Activated T-helper 2 cell treated with anti-CD3 and anti-CD28 coated beads, Interferon-gamma antibody, Interleukin-2, Interleukin-4, amounts not matched to agents 10 μg/mL and 5 μg/mL and 100 μg/mL, durations not matched to agents 14 hours and 24 hours and 36 hours (primary cell): Measurements from ENCODE around the gene TM4SF20. TPM values are rescaled to one million over a fixed set of nuclear protein-coding genes. Genes with fewer than 3 reads are reported as not detected.

Source experiments
- DNase-seq: peaks from one replicate; pipeline ENCODE4 v3.0.0; 2021; ENCODE audit warnings: low spot score
- H3K27ac Mint-ChIP-seq: one replicate; pipeline ENCODE4 v1.8.0; 2021; ENCODE audit warnings: mixed read lengths
- H3K27me3 Mint-ChIP-seq: one replicate; pipeline ENCODE4 v1.8.0; 2021; ENCODE audit warnings: low read depth, mixed read lengths
- H3K36me3 Mint-ChIP-seq: one replicate; pipeline ENCODE4 v1.8.0; 2021; ENCODE audit warnings: low read depth, mixed read lengths
- H3K4me1 Mint-ChIP-seq: one replicate; pipeline ENCODE4 v1.8.0; 2021; ENCODE audit warnings: low read depth, mixed read lengths
- H3K4me3 Mint-ChIP-seq: one replicate; pipeline ENCODE4 v1.8.0; 2021; ENCODE audit warnings: low read depth, mild to moderate bottlenecking, moderate library complexity, mixed read lengths
- H3K9me3 Mint-ChIP-seq: one replicate; pipeline ENCODE4 v1.8.0; 2021; ENCODE audit warnings: mixed read lengths
- intact Hi-C: fragments of 100-400 bp; cut with micrococcal nuclease; formaldehyde crosslinking; loops from one replicate; pipeline ENCODE4 v1.15.1; 2023
- total RNA-seq: library from RNA; stranded (reverse); gene quantifications from 2 replicates; pipeline ENCODE4 v1.2.3, GENCODE V29; 2022

Gene TM4SF20
- total RNA-seq, 1 donor from 2014 or later: not detected

DNA sequence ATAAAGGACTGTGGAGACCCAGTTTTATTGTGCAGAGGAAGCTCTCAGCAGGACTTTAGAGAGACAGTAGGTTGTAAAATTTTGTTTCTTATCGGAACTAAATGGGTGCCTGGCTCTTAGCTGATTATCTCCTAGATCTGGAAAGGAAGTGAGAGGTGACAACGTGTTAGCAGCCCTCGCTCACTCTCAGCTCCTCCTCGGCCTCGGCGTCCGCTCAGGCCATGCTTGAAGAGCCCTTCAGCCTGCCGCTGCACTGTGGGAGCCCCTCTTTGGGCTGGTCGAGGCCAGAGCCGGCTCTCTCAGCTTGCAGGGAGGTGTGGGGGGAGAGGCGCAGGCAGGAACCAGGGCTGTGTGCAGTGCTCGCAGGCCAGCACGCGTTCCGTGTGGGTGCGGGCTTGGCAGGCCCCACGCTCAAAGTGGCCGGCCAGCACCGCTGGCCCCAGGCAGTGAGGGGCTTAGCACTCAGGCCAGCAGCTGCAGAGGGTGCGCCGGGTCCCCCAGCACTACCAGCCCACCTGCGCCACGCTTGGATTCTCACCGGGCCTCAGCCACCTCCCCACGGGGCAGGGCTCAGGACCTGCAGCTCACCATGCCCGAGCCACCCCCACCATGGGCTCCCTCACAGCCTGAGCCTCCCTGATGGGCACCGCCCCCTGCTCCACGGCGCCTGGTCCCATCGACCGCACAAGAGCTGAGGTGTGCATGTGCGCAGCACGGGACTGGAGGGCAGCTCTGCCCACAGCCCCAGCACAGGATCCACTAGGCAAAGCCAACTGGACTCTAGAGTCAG, 58.6 kb downstream of the TM4SF20 start:
- H3K4me3 Mint-ChIP-seq: no peak overlapping the region
- H3K27ac Mint-ChIP-seq: no peak overlapping the region
- peaks cover 8% of the 10 kb centered on the region for H3K27me3 Mint-ChIP-seq
- no peak for DNase-seq
- peaks cover 7% of the 10 kb centered on the region for H3K9me3 Mint-ChIP-seq
- intact Hi-C loops: no loop called here
- no peaks in the 10 kb centered on the region for H3K36me3 Mint-ChIP-seq
- peaks cover 12% of the 10 kb centered on the region for H3K4me1 Mint-ChIP-seq

DNA sequence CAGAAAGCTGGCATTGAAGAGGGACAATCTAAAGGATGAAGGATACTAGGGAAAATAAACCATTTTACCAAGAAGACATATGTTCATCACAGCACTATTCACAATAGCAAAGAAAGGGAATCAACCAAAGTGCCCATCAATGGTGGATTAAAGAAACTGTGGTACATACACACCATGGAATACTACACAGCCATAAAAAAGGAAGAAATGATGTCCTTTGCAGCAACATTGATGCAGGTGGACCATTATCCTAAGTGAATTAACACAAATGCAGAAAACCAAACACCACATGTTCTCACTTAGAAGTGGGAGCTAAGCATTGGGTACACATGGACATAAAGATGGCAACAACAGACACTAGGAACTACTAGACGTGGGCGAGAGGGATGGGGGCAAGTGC, 61.3 kb downstream of the TM4SF20 start:
- Mint-ChIP-seq H3K27me3 (peaks cover 8% of the 10 kb centered on the region), H3K4me1 (peaks cover 3% of the 10 kb centered on the region), H3K9me3 (peaks cover 7% of the 10 kb centered on the region), H3K4me3 (no peak overlapping the region), H3K27ac (no peak overlapping the region), H3K36me3 (no peaks in the 10 kb centered on the region)
- intact Hi-C loops: no loop called here
- DNase-seq: no peak

DNA sequence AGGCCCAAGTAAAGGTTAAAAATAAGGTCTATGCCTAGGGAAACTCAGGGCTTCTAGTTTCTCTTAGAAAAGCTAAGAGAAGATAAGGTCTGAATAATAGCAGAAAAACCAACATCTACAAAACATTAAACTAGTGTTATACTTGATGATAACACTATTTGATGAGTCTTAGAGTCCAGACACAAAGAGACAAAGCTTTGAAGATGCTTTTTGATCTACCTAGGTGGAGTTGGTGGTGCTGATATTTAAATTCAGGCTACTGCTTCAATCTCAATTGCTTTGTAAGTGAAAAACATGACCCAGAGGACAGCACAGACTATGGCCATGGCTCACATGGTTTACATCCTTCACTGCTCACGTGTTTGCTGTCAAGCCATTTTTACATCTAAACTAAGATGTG, 65.8 kb downstream of the TM4SF20 start:
- Mint-ChIP-seq H3K27ac (no peak overlapping the region), H3K27me3 (peaks cover 7% of the 10 kb centered on the region), H3K36me3 (no peaks in the 10 kb centered on the region), H3K9me3 (no peaks in the 10 kb centered on the region), H3K4me1 (no peaks in the 10 kb centered on the region), H3K4me3 (no peak overlapping the region)
- no peak for DNase-seq
- intact Hi-C loops: no loop called here

DNA sequence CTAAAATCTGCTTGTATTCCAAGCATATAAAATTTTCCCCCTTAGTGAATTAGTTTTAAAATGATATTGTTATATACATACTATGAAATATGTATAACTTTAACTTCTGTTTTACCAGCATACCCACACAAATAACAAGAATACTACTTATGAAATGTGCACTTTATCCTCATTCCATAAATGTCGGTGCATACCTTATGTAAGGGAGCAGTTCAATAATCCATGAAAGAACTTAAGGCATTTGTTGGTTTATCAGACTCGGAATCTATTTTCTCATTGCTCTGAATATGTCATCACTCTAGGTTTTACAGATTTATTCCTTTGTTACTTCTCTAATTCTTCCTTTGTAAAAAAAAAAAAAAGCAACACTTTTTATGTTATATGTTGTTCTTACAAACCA, 66.5 kb downstream of the TM4SF20 start:
- H3K27me3 Mint-ChIP-seq: peaks cover 5% of the 10 kb centered on the region
- H3K4me3 Mint-ChIP-seq: no peak overlapping the region
- no peaks in the 10 kb centered on the region for H3K36me3 Mint-ChIP-seq
- no peak for DNase-seq
- no peaks in the 10 kb centered on the region for H3K4me1 Mint-ChIP-seq
- no peaks in the 10 kb centered on the region for H3K9me3 Mint-ChIP-seq
- no peak overlapping the region for H3K27ac Mint-ChIP-seq
- intact Hi-C loops: no loop called here

Other genes starting within 250 kb of the TM4SF20 start
- not detected in 2 replicates for gene COL4A4, start 215.1 kb downstream of the TM4SF20 start, total RNA-seq
- not detected in 2 replicates for gene COL4A3, start 214.7 kb downstream of the TM4SF20 start, total RNA-seq
- 74.4 and 77.3 TPM in 2 replicates for gene MFF, start 54.1 kb downstream of the TM4SF20 start, total RNA-seq
- gene SCYGR1, start 8.6 kb upstream of the TM4SF20 start, total RNA-seq: not detected in 2 replicates
- 137 and 139 TPM in 2 replicates for gene AGFG1, start 92.8 kb upstream of the TM4SF20 start, total RNA-seq
- not detected in 2 replicates for gene SCYGR2, start 219.6 kb upstream of the TM4SF20 start, total RNA-seq
- not detected in 2 replicates for gene SCYGR3, start 235.5 kb upstream of the TM4SF20 start, total RNA-seq
- gene SCYGR4, start 238.2 kb upstream of the TM4SF20 start, total RNA-seq: not detected in 2 replicates